DND-41 (cell line): ENCODE data around the gene OR2AG1.

Experiments
- ATAC-seq: fragments of 200-7000 bp; cut with Tn5 transposase; 3 replicates; pipeline ENCODE4 v1.9.1; 2021; ENCODE audit warnings: low read depth; ENCODE audit not compliant: insufficient read depth
- DNase-seq: peaks from one replicate; pipeline ENCODE4 v3.0.0-alpha.2; 2020
- H2AFZ ChIP-seq: 2 replicates; pipeline ENCODE4 v1.6.0; 2012; ENCODE audit warnings: low read depth, low read length
- H3K27ac ChIP-seq: 2 replicates; pipeline ENCODE4 v1.5.1; 2012; ENCODE audit warnings: low read length, inconsistent platforms
- H3K27me3 ChIP-seq: fragments of 200-600 bp; sonication (generic); 2 replicates; pipeline ENCODE4 v1.6.0; 2012; ENCODE audit warnings: low read length, mild to moderate bottlenecking, inconsistent platforms; ENCODE audit not compliant: insufficient read depth, poor library complexity
- H3K36me3 ChIP-seq: 2 replicates; pipeline ENCODE4 v1.5.1; 2012; ENCODE audit warnings: low read length, inconsistent platforms; ENCODE audit not compliant: insufficient read depth
- H3K4me1 ChIP-seq: 2 replicates; pipeline ENCODE4 v1.5.1; 2012; ENCODE audit warnings: mild to moderate bottlenecking, low read length; ENCODE audit not compliant: insufficient read depth
- H3K4me2 ChIP-seq: 2 replicates; pipeline ENCODE4 v1.6.0; 2012; ENCODE audit warnings: mild to moderate bottlenecking, moderate library complexity, low read length, inconsistent platforms; ENCODE audit not compliant: insufficient read depth
- H3K4me3 ChIP-seq, 2 experiments: fragments of 200-600 bp in 1 of 2; shearing (Covaris generic) in 1 of 2; 2 replicates each; pipeline ENCODE4 v1.5.1; 2012 to 2016; ENCODE audit warnings: inconsistent platforms in 2 of 2, low read length in 2 of 2, mild to moderate bottlenecking in 2 of 2, low read depth in 1 of 2, moderate library complexity in 1 of 2
- H3K79me2 ChIP-seq: 2 replicates; pipeline ENCODE4 v1.6.0; 2012; ENCODE audit warnings: low read length, inconsistent platforms; ENCODE audit not compliant: insufficient read depth
- H3K9ac ChIP-seq: 2 replicates; pipeline ENCODE4 v1.6.0; 2012; ENCODE audit warnings: low read depth, mild to moderate bottlenecking, inconsistent platforms, low read length, moderate library complexity
- H3K9me3 ChIP-seq: 2 replicates; pipeline ENCODE4 v1.5.1; 2012; ENCODE audit warnings: low read length, moderate library complexity, mild to moderate bottlenecking, inconsistent platforms; ENCODE audit not compliant: insufficient read depth, severe bottlenecking
- H4K20me1 ChIP-seq: 2 replicates; pipeline ENCODE4 v1.6.0; 2012; ENCODE audit warnings: low read length; ENCODE audit not compliant: insufficient read depth
- EZH2 ChIP-seq: IDR thresholded peaks from 3 replicates; pipeline ENCODE4 v1.6.1; 2012; ENCODE audit warnings: borderline replicate concordance, low read depth, mild to moderate bottlenecking, moderate library complexity, low read length, inconsistent platforms; ENCODE audit not compliant: severe bottlenecking
- TF ChIP-seq, protein P1 (sequence below): IDR thresholded peaks from 2 replicates; pipeline ENCODE4 v1.5.1; 2012; ENCODE audit warnings: borderline replicate concordance, low read length, moderate library complexity, mild to moderate bottlenecking; ENCODE audit not compliant: poor library complexity, severe bottlenecking; ENCODE audit errors: extremely low read depth

The OR2AG1 gene

DNA sequence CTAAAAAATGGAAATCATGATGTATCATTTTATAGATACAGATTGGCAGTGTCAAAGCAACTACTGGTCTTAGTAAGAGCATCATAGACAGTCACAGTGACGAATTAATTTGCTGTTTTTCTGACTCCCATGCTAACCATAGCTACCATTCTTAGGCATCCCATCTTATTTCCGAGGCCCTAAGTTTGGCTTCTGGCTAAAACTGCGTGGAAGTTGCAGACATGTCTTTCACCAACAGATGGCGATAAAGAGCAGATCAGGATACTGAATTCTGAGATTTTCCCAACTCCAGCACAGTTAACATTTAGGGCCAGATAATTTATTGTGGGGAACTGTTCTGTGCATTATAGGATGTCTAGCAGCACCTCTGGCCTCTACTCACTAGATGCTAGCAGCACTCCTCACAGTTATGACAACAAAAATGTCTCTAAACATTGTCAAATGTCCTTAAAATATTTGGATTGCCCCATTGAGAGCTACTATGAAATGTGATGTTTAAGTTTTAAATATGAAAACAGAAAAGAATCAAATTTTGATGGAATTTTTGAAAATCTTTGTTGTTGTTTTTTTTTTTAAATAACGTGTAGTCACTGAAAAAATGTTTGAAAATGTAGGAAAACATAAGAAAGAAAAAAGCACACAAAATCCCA lies 27.4 kb upstream of the OR2AG1 start:
- H3K4me2 ChIP-seq, result no peak overlapping the region
- no peak overlapping the region for H3K27ac ChIP-seq
- H3K4me3 ChIP-seq, result no peak overlapping the region
- no peaks in the 10 kb centered on the region for H3K79me2 ChIP-seq
- no peak for TF ChIP-seq EZH2
- TF ChIP-seq, protein P1, sequence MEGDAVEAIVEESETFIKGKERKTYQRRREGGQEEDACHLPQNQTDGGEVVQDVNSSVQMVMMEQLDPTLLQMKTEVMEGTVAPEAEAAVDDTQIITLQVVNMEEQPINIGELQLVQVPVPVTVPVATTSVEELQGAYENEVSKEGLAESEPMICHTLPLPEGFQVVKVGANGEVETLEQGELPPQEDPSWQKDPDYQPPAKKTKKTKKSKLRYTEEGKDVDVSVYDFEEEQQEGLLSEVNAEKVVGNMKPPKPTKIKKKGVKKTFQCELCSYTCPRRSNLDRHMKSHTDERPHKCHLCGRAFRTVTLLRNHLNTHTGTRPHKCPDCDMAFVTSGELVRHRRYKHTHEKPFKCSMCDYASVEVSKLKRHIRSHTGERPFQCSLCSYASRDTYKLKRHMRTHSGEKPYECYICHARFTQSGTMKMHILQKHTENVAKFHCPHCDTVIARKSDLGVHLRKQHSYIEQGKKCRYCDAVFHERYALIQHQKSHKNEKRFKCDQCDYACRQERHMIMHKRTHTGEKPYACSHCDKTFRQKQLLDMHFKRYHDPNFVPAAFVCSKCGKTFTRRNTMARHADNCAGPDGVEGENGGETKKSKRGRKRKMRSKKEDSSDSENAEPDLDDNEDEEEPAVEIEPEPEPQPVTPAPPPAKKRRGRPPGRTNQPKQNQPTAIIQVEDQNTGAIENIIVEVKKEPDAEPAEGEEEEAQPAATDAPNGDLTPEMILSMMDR, result peak; percentile 92
- no peaks in the 10 kb centered on the region for H3K27me3 ChIP-seq
- DNase-seq (peak; percentile 53), ATAC-seq (peak; percentile 60)
- no peak overlapping the region for H3K9ac ChIP-seq
- no peaks in the 10 kb centered on the region for H3K4me1 ChIP-seq
- H3K9me3 ChIP-seq, result no peaks in the 10 kb centered on the region
- no peaks in the 10 kb centered on the region for H4K20me1 ChIP-seq
- H2AFZ ChIP-seq, result no peak overlapping the region
- H3K36me3 ChIP-seq, result no peaks in the 10 kb centered on the region

GRCh38 chr11:6755953-6756347 lies 26.9 kb upstream of the OR2AG1 start:
- TF ChIP-seq, protein P1, result no peak
- TF ChIP-seq EZH2, result no peak

GRCh38 chr11:6757373-6757967 lies 25.4 kb upstream of the OR2AG1 start:
- H2AFZ ChIP-seq, result no peak overlapping the region
- H3K9ac ChIP-seq, result no peak overlapping the region
- H3K4me2 ChIP-seq, result no peak overlapping the region
- peak; percentile 97 for ATAC-seq
- H3K4me3 ChIP-seq, result no peak overlapping the region
- H3K9me3 ChIP-seq, result no peaks in the 10 kb centered on the region
- H3K27me3 ChIP-seq, result no peaks in the 10 kb centered on the region
- H3K27ac ChIP-seq, result no peak overlapping the region
- H4K20me1 ChIP-seq, result no peaks in the 10 kb centered on the region
- H3K79me2 ChIP-seq, result no peaks in the 10 kb centered on the region
- H3K4me1 ChIP-seq, result no peaks in the 10 kb centered on the region
- TF ChIP-seq, protein P1, result peak; percentile 83
- TF ChIP-seq EZH2, result no peak
- no peaks in the 10 kb centered on the region for H3K36me3 ChIP-seq
- DNase-seq, result peak; percentile 74

More at GRCh38 chr11:6755953-6756347, 26.9 kb upstream of the OR2AG1 start:
- Histone ChIP-seq H3K9ac (no peak overlapping the region), H2AFZ (no peak overlapping the region), H3K4me2 (no peak overlapping the region), H4K20me1 (no peaks in the 10 kb centered on the region), H3K9me3 (no peaks in the 10 kb centered on the region), H3K27me3 (no peaks in the 10 kb centered on the region), H3K36me3 (no peaks in the 10 kb centered on the region), H3K4me1 (no peaks in the 10 kb centered on the region), H3K79me2 (no peaks in the 10 kb centered on the region), H3K27ac (no peak overlapping the region), H3K4me3 (no peak overlapping the region)
- DNase-seq (no peak), ATAC-seq (no peak)
